Stimulated activated CD4-positive, alpha-beta T cell treated with anti-CD3 and anti-CD28 coated beads, TNF-alpha, amount 100 ng/mL, for 1 hour (primary cell): Measurements from ENCODE around the gene DSG3.
"Not testable (repeated sequence)": the region's sequence is repeated elsewhere in the genome, so short reads cannot be mapped to it uniquely, and the experiment has no call there.

ENCODE experiments used
- DNase-seq, 3 donors: peaks; one replicate each; pipeline ENCODE4 v3.0.0-alpha.2; 2020; ENCODE audit warnings: low read depth in 3 of 3, low spot score in 1 of 3

DSG3 gene

DNA sequence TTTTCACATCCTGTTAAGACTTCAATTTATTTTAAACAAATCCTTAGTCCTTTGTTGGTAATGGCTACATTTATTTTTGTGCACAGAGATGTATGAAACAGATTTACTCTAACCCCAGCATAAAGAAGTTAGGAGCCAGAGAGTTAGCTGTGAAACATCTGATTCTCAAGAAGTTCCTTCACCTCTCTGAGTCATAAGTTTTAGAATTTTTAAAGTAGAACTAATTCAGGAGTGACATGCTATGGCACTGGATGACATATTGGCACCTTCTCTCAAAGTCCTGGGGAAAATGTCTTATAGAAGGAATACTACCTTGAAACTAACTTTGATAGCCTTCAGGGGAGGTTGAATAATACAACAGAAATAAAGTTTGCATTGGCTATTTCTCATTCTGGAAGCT lies 44.0 kb downstream of the DSG3 start:
- DNase-seq = no peak

GRCh38 chr18:31492671-31493070 lies 45.1 kb downstream of the DSG3 start:
- no peak for DNase-seq

GRCh38 chr18:31493171-31493570 lies 45.6 kb downstream of the DSG3 start:
- no peak for DNase-seq

DNA sequence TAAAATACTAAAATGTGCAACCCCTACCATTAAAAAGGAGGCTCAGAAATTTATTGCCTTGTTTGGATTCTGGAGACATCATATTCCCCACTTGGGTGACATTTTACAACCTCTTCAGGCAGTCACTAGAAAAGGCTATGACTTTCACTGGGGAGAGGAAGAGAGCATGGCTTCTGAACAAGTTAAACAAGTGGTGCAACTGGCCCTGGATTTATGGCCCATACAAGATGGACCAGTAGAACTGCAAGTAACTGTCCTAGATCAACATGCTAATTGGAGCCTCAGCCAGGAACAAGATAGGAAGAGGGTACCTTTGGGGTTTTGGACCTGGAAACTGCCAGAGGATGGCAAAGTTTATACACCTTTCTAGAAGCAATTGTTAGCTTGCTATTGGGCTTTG lies 46.4 kb downstream of the DSG3 start:
- DNase-seq = no peak

GRCh38 chr18:31494705-31495244 lies 47.2 kb downstream of the DSG3 start:
- not testable (repeated sequence) for DNase-seq

DNA sequence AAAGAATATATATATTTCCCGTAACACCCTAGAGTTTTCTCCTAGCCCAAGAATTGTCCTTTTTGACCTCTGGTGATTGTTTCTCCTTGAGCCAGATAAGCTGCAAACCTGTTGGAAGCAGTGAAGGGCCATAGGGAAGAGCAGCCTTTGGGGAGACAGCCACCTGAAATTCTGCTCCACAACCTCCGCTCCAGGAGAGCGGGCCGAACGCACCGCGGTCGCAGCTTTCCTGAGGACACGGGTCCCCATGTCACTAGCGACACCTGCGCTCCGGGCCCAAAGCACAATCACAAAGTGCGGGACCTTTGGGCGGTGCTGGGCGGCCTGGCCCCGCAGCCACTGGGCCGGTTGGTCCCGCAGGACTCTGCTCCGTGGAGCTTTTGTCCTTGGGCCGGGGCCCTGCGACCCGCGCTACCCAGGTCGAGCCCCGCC lies 49.9 kb downstream of the DSG3 start:
- no peak for DNase-seq

DNA sequence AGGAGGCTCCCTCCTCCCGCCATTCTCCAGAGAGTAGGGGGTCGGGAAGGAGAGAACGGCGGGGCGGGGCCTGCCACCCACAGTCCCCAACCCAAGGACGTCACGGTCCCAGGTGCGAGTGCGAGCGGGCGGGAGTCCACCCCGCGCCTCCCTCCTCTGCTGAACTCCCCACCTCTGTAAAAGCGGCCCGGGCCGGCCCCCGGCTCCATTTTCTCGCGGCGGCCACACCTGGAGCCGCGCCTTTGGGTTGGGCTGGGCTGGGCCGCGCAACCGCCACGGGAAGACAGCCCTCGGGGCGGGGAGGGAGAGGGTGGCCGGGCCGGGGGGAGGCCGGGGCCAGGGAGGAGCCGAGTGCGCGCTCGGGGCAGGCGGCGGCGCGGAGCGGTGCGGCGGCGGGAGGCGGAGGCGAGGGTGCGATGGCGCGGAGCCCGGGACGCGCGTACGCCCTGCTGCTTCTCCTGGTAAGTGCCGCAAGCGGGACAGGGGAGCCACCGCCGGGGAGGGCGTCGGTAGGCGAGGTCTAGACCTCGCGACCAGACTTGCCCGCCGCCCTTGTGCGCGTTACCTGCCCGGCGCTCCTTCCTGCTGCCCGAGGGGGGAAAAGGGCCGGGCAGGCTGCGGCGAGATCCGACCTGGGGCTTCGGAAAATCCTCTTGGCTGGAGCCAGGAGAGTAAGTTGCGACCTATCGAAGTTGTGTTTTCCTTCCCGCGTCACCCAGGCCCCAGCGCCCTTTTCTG lies 50.5 kb downstream of the DSG3 start, which contains the start of gene DSG2:
Gene DSG2, plus strand, starts transcription at position 342 of the 738 bp plus-strand sequence. Its CDS starts 75 bp downstream, at position 417.
- peak in 1 of 3 donors; percentile 0 for DNase-seq

GRCh38 chr18:31498574-31499524 lies 51.3 kb downstream of the DSG3 start:
- no peak for DNase-seq

DNA sequence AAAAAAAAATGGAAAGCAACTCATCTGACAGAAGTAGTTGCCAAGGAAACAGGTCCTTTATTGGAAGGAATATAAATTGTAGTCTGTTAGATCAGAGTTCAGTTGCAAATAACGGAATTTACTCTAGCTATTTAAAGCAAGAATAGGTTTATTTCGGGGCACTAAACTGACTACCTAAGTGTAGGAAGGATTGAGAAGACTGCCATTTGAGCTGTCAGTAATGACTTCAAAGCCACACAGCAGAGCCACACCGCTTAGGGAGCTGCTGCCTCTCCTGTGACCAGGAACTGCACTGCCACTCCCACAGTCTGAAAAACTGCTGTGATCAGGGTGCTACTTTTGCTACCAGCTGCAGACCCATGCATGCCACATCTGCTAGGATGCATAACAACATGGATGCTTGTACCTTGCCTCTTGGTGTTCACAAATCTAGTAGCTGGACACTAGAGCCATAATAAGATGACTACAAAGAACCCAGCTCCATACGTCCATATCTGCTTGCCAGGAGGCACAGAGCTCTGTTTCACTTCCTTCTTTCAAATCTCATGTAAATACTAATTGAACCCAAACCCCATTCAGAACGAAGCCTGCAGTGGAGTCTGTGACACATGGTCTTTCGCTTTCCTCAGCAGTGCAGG lies 52.6 kb downstream of the DSG3 start:
- DNase-seq = no peak

- no peak for DNase-seq
Measured at GRCh38 chr18:31503011-31503410, 55.5 kb downstream of the DSG3 start.

GRCh38 chr18:31504455-31505147 lies 57.1 kb downstream of the DSG3 start:
- no peak for DNase-seq

- DNase-seq = no peak
Measured at GRCh38 chr18:31505156-31505555, 57.6 kb downstream of the DSG3 start.

- DNase-seq = no peak
Measured at GRCh38 chr18:31506024-31506742, 58.6 kb downstream of the DSG3 start.

DNA sequence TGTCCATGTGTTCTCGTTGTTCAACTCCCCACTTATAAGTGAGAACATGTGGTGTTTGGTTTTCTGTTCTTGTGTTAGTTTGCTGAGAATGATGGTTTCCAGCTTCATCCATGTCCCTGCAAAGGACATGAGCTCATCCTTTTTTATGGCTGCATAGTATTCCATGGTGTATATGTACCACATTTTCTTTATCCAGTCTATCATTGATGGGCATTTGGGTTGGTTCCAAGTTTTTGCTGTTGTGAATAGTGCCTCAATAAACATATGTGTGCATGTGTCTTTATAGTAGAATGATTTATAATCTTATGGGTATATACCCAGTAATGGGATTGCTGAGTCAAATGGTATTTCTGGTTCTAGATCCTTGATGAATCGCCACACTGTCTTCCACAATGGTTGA lies 59.6 kb downstream of the DSG3 start:
- DNase-seq = not testable (repeated sequence)

- no peak for DNase-seq
Measured at GRCh38 chr18:31508781-31509180, 61.2 kb downstream of the DSG3 start.

GRCh38 chr18:31509571-31509970 lies 62.0 kb downstream of the DSG3 start:
- DNase-seq = no peak

- DNase-seq = no peak
Measured at GRCh38 chr18:31510319-31510718, 62.8 kb downstream of the DSG3 start.

DNA sequence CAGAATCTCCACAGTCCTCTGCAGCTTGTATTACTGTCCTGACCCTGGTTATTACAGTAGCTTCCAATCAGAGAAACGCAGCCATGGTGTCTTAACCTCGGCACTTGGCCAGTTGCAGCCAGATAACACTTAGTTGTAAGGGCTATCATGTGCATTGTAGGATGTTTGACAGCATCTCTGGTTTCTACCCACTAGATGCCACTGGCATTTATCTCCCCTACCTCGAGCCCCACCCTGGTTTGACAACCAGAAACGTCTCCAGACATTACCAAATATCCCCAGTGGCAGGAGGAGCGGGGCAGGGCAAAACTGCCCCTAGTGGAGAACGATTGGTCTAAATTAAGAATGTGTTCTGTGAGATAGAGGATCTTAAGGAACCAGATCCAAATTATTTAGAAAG lies 63.6 kb downstream of the DSG3 start:
- no peak for DNase-seq

DNA sequence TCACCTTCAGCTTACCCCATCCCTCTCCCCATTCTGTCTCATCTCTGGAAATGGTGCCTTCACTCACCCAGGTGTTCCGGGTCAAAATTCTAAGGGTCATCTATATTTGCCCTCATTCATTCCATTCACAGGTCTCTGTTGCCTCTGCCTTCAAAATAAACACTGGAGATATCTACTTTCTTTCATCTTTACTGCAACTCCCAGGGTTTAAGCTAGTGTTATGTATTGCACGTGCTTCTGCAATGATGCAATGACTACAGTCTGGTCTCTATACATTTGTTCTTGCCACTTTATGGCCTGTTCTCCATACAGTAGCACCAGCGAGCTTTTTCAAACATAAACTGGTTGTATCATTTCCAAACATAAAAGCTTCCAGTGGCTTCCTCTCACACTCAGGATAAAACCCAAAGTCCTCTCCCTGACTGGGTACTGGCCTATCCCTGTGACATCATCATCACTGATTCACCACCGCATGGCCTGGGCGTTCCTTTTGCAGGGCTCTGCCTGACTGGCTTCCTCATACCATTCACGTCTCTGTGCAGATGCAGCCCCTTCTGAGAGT lies 64.7 kb downstream of the DSG3 start:
- DNase-seq = no peak
